HEK293T (cell line): ENCODE measurements around the gene ZNF469.

Experiments used
- CTCF ChIA-PET: fragments of 350-600 bp; formaldehyde crosslinking; extraction: SDS; loops from one replicate; lab custom pipeline; 2021; ENCODE audit warnings: antibody characterized with exemption, inconsistent platforms; lab: Yijun Ruan, JAX
- POLR2A ChIA-PET: fragments of 350-600 bp; formaldehyde crosslinking; extraction: SDS; loops from one replicate; lab custom pipeline; 2020; ENCODE audit warnings: antibody characterized with exemption, inconsistent platforms; lab: Yijun Ruan, JAX
- DNase-seq: peaks from one replicate; pipeline ENCODE4 v3.0.0; 2012; ENCODE audit warnings: mixed read lengths; ENCODE audit errors: extremely low spot score
- ARNT ChIP-seq: fragments of 450-650 bp; IDR thresholded peaks from 2 replicates; pipeline ENCODE4 v1.6.1; 2017; ENCODE audit warnings: mild to moderate bottlenecking
- BHLHE40 ChIP-seq: fragments of 450-650 bp; IDR thresholded peaks from 2 replicates; pipeline ENCODE4 v1.6.1; 2016; ENCODE audit warnings: mild to moderate bottlenecking, moderate library complexity, borderline replicate concordance
- CTBP1 ChIP-seq: fragments of 450-650 bp; IDR thresholded peaks from 2 replicates; pipeline ENCODE4 v1.6.1; 2016; ENCODE audit warnings: borderline replicate concordance
- ELF4 ChIP-seq: fragments of 450-650 bp; IDR thresholded peaks from 2 replicates; pipeline ENCODE4 v1.6.1; 2017; ENCODE audit warnings: antibody characterized with exemption
- FOXA1 ChIP-seq: fragments of 450-650 bp; IDR thresholded peaks from 2 replicates; pipeline ENCODE4 v1.6.1; 2016; ENCODE audit warnings: mild to moderate bottlenecking
- FOXK2 ChIP-seq: fragments of 450-650 bp; IDR thresholded peaks from 2 replicates; pipeline ENCODE4 v1.6.1; 2016; ENCODE audit warnings: mild to moderate bottlenecking
- FOXM1 ChIP-seq: fragments of 450-650 bp; IDR thresholded peaks from 2 replicates; pipeline ENCODE4 v1.6.1; 2017; ENCODE audit warnings: mild to moderate bottlenecking, borderline replicate concordance
- HDGF ChIP-seq: fragments of 450-650 bp; IDR thresholded peaks from 2 replicates; pipeline ENCODE4 v1.6.1; 2017; ENCODE audit warnings: antibody characterized with exemption, borderline replicate concordance
- L3MBTL2 ChIP-seq: fragments of 450-650 bp; conservative IDR thresholded peaks from 2 replicates; pipeline ENCODE4 v1.6.1; 2016; ENCODE audit warnings: mild to moderate bottlenecking
- LEF1 ChIP-seq: fragments of 450-650 bp; IDR thresholded peaks from 2 replicates; pipeline ENCODE4 v1.6.1; 2017; ENCODE audit warnings: mild to moderate bottlenecking, borderline replicate concordance
- NFRKB ChIP-seq: fragments of 450-650 bp; IDR thresholded peaks from 2 replicates; pipeline ENCODE4 v1.6.1; 2016; ENCODE audit warnings: mild to moderate bottlenecking, moderate library complexity
- SP1 ChIP-seq: fragments of 450-650 bp; IDR thresholded peaks from 2 replicates; pipeline ENCODE4 v1.6.1; 2017
- SUZ12 ChIP-seq: fragments of 450-650 bp; IDR thresholded peaks from 2 replicates; pipeline ENCODE4 v1.6.1; 2016; ENCODE audit warnings: mild to moderate bottlenecking
- TARDBP ChIP-seq: fragments of 450-650 bp; IDR thresholded peaks from 2 replicates; pipeline ENCODE4 v1.6.1; 2016
- ZNF384 ChIP-seq: fragments of 450-650 bp; IDR thresholded peaks from 2 replicates; pipeline ENCODE4 v1.6.1; 2016
- TF ChIP-seq, protein P1 (sequence below): fragments of 450-650 bp; IDR thresholded peaks from 2 replicates; pipeline ENCODE4 v1.6.1; 2016

The ZNF469 gene

DNA sequence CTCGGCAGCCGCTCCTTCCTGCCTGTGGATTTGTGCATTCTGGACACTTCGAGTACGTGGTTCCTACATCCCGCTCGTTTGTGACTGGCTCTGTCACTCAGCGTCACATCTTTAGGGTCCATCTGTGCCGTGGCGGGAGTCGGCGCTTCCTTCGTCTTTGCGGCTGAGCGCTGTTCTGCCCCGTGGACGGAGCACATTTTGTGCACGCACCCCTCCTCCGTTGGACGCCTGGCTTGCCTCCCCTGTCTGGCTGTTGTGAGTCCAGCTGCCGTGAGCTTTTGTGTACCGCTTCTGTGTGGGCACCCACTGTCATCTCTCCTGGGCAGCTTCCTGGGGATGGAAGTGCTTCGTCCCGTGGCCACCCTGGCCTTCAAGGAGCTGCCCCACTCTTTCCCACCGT, 6.4 kb downstream of the ZNF469 start:
- no peak for DNase-seq
- CTCF ChIA-PET = no interaction called here
- TF ChIP-seq FOXK2 (no peak), SP1 (no peak)
- TF ChIP-seq, protein P1, sequence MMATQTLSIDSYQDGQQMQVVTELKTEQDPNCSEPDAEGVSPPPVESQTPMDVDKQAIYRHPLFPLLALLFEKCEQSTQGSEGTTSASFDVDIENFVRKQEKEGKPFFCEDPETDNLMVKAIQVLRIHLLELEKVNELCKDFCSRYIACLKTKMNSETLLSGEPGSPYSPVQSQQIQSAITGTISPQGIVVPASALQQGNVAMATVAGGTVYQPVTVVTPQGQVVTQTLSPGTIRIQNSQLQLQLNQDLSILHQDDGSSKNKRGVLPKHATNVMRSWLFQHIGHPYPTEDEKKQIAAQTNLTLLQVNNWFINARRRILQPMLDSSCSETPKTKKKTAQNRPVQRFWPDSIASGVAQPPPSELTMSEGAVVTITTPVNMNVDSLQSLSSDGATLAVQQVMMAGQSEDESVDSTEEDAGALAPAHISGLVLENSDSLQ = no peak
- POLR2A ChIA-PET = interaction anchor here (0.8 kb wide), 1 partner anchor 181 kb away, joined by 3 read pairs; the partner anchor contains the start of gene ZC3H18

DNA sequence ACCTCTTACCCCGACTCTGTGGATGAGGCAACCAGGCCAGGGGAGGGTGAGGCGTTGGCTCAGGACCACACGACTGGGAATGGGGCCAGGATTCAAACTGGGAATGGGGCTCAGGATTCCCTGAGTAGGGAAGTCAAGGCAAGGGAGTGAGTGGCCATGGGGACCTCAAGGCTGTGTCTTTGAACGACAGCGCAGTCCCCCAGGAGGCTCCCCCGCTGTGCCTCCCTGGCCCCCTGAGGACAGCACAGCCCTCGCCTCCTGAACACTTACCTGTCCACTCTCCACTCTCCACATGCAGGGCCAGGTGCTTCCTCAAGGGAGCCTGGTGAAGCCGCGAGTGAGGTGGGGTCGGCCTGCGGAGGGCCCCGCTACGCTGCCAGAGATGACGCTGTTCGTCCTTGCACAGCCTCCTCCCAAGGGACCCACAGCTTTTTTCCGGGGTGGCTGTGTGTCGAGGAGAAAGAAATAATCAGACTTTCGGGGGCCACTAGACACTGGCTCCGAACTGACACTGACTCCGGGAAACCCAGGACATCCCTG, 6.9 kb downstream of the ZNF469 start:
- TF ChIP-seq CTBP1 (no peak), ELF4 (no peak), L3MBTL2 (no peak), BHLHE40 (no peak), ZNF384 (no peak), LEF1 (no peak), SP1 (no peak), SUZ12 (no peak), TARDBP (no peak), HDGF (no peak)
- TF ChIP-seq, protein P1 = no peak
- no peak for DNase-seq
- CTCF ChIA-PET = no interaction called here
- POLR2A ChIA-PET = no interaction called here

DNA sequence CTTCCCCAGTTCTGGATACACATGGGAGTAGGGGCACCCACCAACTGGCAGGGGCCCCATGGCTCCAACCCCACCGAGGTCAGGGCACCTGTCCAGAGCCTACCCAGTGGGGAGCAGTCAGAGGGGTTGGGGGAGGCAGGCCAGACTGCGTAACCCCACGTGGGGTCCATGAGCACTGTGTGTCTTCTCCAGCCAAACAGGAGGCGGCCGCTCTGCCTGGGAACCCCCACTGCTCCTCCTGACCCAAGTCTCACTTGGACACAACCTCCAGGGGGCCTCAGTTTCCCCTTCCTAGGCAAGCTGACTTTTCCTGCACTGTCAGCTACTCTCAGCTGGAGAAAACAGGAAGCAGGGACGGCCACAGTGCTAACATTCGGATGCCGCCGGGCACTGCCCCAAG, 7.5 kb downstream of the ZNF469 start:
- POLR2A ChIA-PET = no interaction called here

DNA sequence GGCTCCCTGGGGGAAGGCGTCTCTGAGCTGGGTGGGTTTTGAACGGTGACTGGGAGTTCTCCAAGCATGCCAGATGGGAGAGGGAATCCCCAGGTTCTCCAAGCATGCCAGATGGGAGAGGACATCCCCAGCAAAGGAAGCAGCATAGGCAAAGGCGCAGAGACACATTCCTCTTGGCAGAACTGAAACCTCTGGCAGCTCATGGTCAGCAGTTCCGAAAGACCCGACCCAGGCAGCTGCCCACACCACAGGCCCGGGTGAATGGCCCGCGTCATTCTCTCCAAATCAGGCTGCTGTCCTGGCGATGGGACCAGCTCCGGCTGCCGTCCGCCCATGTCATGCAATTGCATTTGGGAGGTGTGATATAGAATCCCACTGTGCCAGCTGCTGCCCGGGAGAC, 8.0 kb downstream of the ZNF469 start:
- ChIA-PET CTCF (no interaction called here), POLR2A (no interaction called here)
- TF ChIP-seq L3MBTL2 = no peak
- no peak for TF ChIP-seq FOXM1
- no peak for TF ChIP-seq LEF1
- TF ChIP-seq NFRKB = no peak
- TF ChIP-seq SUZ12 = no peak
- TF ChIP-seq TARDBP = no peak
- TF ChIP-seq HDGF = no peak
- no peak for TF ChIP-seq FOXK2
- TF ChIP-seq ELF4 = no peak
- no peak for TF ChIP-seq ARNT
- no peak for TF ChIP-seq BHLHE40
- TF ChIP-seq ZNF384 = no peak
- TF ChIP-seq SP1 = no peak
- TF ChIP-seq, protein P1 = no peak
- no peak for TF ChIP-seq FOXA1
- no peak for TF ChIP-seq CTBP1
- DNase-seq = no peak

More for the DNA sequence above, 7.5 kb downstream of the ZNF469 start:
- CTCF ChIA-PET = no interaction called here
- no peak for DNase-seq
- TF ChIP-seq SUZ12 = no peak
- TF ChIP-seq FOXA1 = no peak
- no peak for TF ChIP-seq FOXM1
- TF ChIP-seq TARDBP = no peak
- no peak for TF ChIP-seq ELF4
- TF ChIP-seq L3MBTL2 = no peak
- TF ChIP-seq BHLHE40 = no peak
- no peak for TF ChIP-seq CTBP1
- no peak for TF ChIP-seq FOXK2
- no peak for TF ChIP-seq ARNT
- no peak for TF ChIP-seq NFRKB

DNA sequence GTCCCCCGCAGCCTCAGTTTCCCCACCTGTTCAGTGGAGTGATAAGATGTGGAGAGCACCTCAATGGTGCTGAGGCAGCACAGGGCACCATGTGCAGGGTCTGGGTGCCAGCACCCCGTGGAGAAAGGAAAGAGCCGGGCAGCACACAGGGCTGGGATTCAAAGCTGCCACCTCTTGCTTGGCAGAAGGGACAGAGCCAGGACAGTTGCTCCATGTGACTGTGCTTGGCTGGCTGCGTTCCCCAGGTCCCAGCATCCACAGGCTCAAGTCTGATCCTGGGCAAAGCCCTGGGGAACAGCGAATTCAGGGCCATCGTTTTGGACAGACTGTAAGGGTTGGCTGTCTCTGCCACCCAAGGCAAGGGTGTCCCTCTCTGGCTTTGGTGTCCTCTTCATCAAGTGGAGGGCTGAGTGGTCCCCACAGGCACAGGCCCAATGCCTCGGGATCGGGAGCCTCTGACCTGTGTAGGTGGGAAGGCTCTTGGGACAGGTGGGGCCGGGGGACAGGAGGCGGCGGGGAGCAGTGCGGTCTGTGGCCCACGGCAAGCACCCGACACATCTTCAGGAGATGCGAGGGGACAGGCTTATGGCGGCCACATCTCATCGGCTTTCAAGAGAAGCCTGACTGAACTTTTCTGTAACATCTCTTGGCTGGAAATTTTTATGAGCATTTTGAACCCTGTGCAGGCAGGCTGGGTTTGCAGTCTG, 8.5 kb downstream of the ZNF469 start:
- TF ChIP-seq FOXM1 = no peak
- TF ChIP-seq BHLHE40 = no peak
- no peak for TF ChIP-seq L3MBTL2
- TF ChIP-seq LEF1 = no peak
- no peak for TF ChIP-seq ZNF384
- no peak for TF ChIP-seq FOXA1
- ChIA-PET POLR2A (no interaction called here), CTCF (no interaction called here)
- no peak for DNase-seq

DNA sequence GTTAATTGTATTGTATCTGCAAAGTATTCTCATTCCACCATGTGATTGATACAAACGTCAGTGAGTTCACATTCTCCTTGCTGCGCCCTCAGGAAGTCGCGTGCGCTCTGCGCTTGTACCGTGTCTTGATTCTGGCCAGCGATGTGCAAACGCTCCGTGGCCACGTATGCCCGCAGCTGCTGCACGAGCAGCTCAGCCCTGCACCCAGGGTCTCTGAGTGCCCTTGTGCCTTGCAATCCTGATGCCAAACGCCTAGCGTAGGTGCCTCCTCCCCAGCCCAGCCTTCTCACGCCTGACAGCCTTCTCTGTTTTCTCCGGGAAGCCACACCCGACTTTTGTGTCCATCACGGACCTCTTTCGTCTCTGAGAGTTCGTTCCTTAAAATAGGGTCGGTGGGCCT, 9.4 kb downstream of the ZNF469 start:
- ChIA-PET CTCF (no interaction called here), POLR2A (no interaction called here)
- TF ChIP-seq LEF1 = no peak
- no peak for TF ChIP-seq NFRKB
- TF ChIP-seq FOXM1 = no peak
- TF ChIP-seq SP1 = no peak
- no peak for TF ChIP-seq L3MBTL2
- TF ChIP-seq CTBP1 = no peak
- no peak for TF ChIP-seq BHLHE40
- no peak for TF ChIP-seq SUZ12
- TF ChIP-seq FOXK2 = no peak
- TF ChIP-seq ELF4 = no peak
- TF ChIP-seq ARNT = no peak
- TF ChIP-seq ZNF384 = no peak
- no peak for TF ChIP-seq HDGF
- TF ChIP-seq, protein P1 = no peak
- DNase-seq = no peak
